HL-60 (cell line): ENCODE results near the gene RAB27A.

Experiments
- CTCF ChIP-seq: IDR thresholded peaks from one replicate; pipeline ENCODE4 v1.5.1; 2011; ENCODE audit warnings: low read length, control low read depth, inconsistent platforms; ENCODE audit not compliant: insufficient read depth
- POLR2AphosphoS5 ChIP-seq: IDR thresholded peaks from 2 replicates; pipeline ENCODE4 v1.6.1; 2012; ENCODE audit warnings: low read depth
- REST ChIP-seq: IDR thresholded peaks from 2 replicates; pipeline ENCODE4 v1.6.1; 2012; ENCODE audit warnings: low read depth; ENCODE audit not compliant: insufficient replicate concordance

- TF ChIP-seq CTCF = no peak
- TF ChIP-seq REST = no peak
- TF ChIP-seq POLR2AphosphoS5 = no peak
These were observed 54.9 kb downstream of the RAB27A start for GRCh38 chr15:55234800-55235104.
